GM23248 (cell line): Measurements from ENCODE around the gene ZSCAN30. TPM values are rescaled to one million over a fixed set of nuclear protein-coding genes. Genes with fewer than 3 reads are reported as not detected.

ENCODE experiments used
- DNase-seq: peaks from one replicate; pipeline ENCODE4 v3.0.0-alpha.2; 2015
- H2AFZ ChIP-seq: fragments of 200-600 bp; sonication (generic); 2 replicates; pipeline ENCODE4 v1.6.1; 2016; ENCODE audit warnings: antibody characterized with exemption
- H3F3A ChIP-seq: fragments of 200-600 bp; sonication (generic); 2 replicates; pipeline ENCODE4 v1.6.1; 2016; ENCODE audit warnings: mild to moderate bottlenecking, antibody characterized with exemption, mixed run types; ENCODE audit not compliant: insufficient read depth
- H3K27ac ChIP-seq: fragments of 200-600 bp; sonication (generic); 2 replicates; pipeline ENCODE4 v1.5.1; 2016; ENCODE audit warnings: mild to moderate bottlenecking
- H3K27me3 ChIP-seq: fragments of 200-600 bp; sonication (generic); replicated peaks from 2 replicates; pipeline ENCODE4 v1.6.1; 2016; ENCODE audit warnings: mild to moderate bottlenecking; ENCODE audit not compliant: insufficient read depth
- H3K36me3 ChIP-seq: fragments of 200-600 bp; sonication (generic); 2 replicates; pipeline ENCODE4 v1.6.1; 2016; ENCODE audit warnings: low read depth, mild to moderate bottlenecking
- H3K4me1 ChIP-seq: fragments of 200-600 bp; sonication (generic); 2 replicates; pipeline ENCODE4 v1.6.1; 2016; ENCODE audit warnings: mild to moderate bottlenecking; ENCODE audit not compliant: insufficient read depth
- H3K4me2 ChIP-seq: fragments of 200-600 bp; sonication (generic); one replicate; pipeline ENCODE4 v1.6.1; 2016; ENCODE audit warnings: mild to moderate bottlenecking; ENCODE audit not compliant: unreplicated experiment
- H3K4me3 ChIP-seq: fragments of 200-600 bp; sonication (generic); 2 replicates; pipeline ENCODE4 v1.5.1; 2016; ENCODE audit warnings: mild to moderate bottlenecking
- H3K79me2 ChIP-seq: fragments of 200-600 bp; sonication (generic); 2 replicates; pipeline ENCODE4 v1.6.1; 2016; ENCODE audit warnings: mild to moderate bottlenecking; ENCODE audit not compliant: insufficient read depth
- H3K9ac ChIP-seq: fragments of 200-600 bp; sonication (generic); 2 replicates; pipeline ENCODE4 v1.6.1; 2016; ENCODE audit warnings: mild to moderate bottlenecking
- H3K9me2 ChIP-seq: fragments of 200-600 bp; sonication (generic); 2 replicates; pipeline ENCODE4 v1.6.1; 2016; ENCODE audit warnings: mixed run types, mild to moderate bottlenecking, moderate library complexity; ENCODE audit not compliant: insufficient read depth
- H3K9me3 ChIP-seq: fragments of 200-600 bp; sonication (generic); one replicate; pipeline ENCODE4 v1.6.1; 2017; ENCODE audit warnings: low read depth
- H4K20me1 ChIP-seq: fragments of 200-600 bp; sonication (generic); 2 replicates; pipeline ENCODE4 v1.6.0; 2016; ENCODE audit not compliant: insufficient read depth
- EZH2 ChIP-seq: fragments of 200-600 bp; sonication (generic); IDR thresholded peaks from 2 replicates; pipeline ENCODE4 v1.6.1; 2018; ENCODE audit warnings: antibody characterized with exemption, mild to moderate bottlenecking; ENCODE audit not compliant: insufficient read depth, poor library complexity, severe bottlenecking
- EZH2phosphoT487 ChIP-seq: fragments of 200-600 bp; sonication (generic); IDR thresholded peaks from 2 replicates; pipeline ENCODE4 v1.6.1; 2018; ENCODE audit warnings: antibody characterized with exemption, moderate library complexity, mild to moderate bottlenecking, low read depth; ENCODE audit not compliant: insufficient read depth
- WGBS, 2 experiments: methylation state at CpG; one replicate each; pipeline ENCODE4 v1.1.6; 2015 to 2017; ENCODE audit warnings: low lambda C conversion rate in 2 of 2, low coverage in 1 of 2; ENCODE audit errors: missing lambda C conversion rate in 2 of 2; 5-methylcytosine and 5-hydroxymethylcytosine counted together
- in situ Hi-C: fragments of 300-500 bp; cut with MboI; formaldehyde crosslinking; loops from 2 replicates; pipeline ENCODE4 v1.15.0; 2020
- polyA plus RNA-seq: library from polyadenylated mRNA; unstranded; fragments of >200 nt; fragmentation: Nextera tagmentation; extraction: Ambion mirVana; gene quantifications from 2 replicates; pipeline ENCODE4 v1.2.1, GENCODE V29; 2016
- total RNA-seq: library from RNA; depleted of rRNA; stranded (reverse); fragments of >200 nt; shearing (Covaris generic); gene quantifications from 2 replicates; pipeline ENCODE4 v1.2.3, GENCODE V29; 2014

ZSCAN30 gene
- total and polyA plus RNA-seq, 2 experiments from 2014 or later = 13.7 to 21.3 TPM

- peaks cover 15% of the 10 kb centered on the region for H3K4me1 ChIP-seq
- TF ChIP-seq EZH2phosphoT487 (no peak), EZH2 (no peak)
- H3K27ac ChIP-seq = no peak overlapping the region
These were observed 11.9 kb downstream of the ZSCAN30 start for GRCh38 chr18:35278085-35278484.

DNA sequence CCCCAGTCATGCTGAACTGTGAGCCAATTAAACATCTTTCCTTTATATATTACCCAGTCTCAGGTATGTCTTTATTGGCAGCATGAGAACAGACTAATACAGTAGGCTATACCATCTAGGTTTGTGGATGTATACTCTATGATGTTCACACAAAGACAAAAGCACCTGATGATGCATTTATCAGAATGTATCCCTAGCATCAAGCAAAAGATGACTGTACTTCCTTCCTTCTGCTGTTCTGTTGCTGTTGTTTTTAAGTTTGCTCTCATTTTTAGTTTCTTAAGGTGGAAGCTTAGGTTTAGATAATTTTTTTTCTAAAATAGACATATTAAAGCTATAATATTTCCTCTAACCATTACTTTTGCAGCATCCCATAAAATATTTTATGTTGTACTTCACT lies 12.4 kb downstream of the ZSCAN30 start:
- H3K9ac ChIP-seq = no peak overlapping the region
- peaks cover 10% of the 10 kb centered on the region for H3K4me1 ChIP-seq
- no peaks in the 10 kb centered on the region for H3K36me3 ChIP-seq
- DNase-seq = no peak
- H3K9me2 ChIP-seq = 0 out of 2 replicates have a peak, but pooled peaks cover 3% of the 10 kb centered on the region
- peaks cover 14% of the 10 kb centered on the region for H3F3A ChIP-seq
- no peaks in the 10 kb centered on the region for H4K20me1 ChIP-seq
- H3K9me3 ChIP-seq = no peaks in the 10 kb centered on the region
- H3K27ac ChIP-seq = no peak overlapping the region
- in situ Hi-C loops = no loop called here
- TF ChIP-seq EZH2 (no peak), EZH2phosphoT487 (no peak)
- no peaks in the 10 kb centered on the region for H3K27me3 ChIP-seq
- no peak overlapping the region for H3K4me3 ChIP-seq
- H3K79me2 ChIP-seq = peaks cover 56% of the 10 kb centered on the region
- no peak overlapping the region for H2AFZ ChIP-seq
- no peak overlapping the region for H3K4me2 ChIP-seq

More at GRCh38 chr18:35278085-35278484, 11.9 kb downstream of the ZSCAN30 start:
- H3K79me2 ChIP-seq = peaks cover 57% of the 10 kb centered on the region
- H3K9ac ChIP-seq = no peak overlapping the region
- peaks cover 19% of the 10 kb centered on the region for H3F3A ChIP-seq
- in situ Hi-C loops = no loop called here
- H3K4me2 ChIP-seq = no peak overlapping the region
- no peaks in the 10 kb centered on the region for H4K20me1 ChIP-seq
- no peaks in the 10 kb centered on the region for H3K9me3 ChIP-seq
- H3K27me3 ChIP-seq = no peaks in the 10 kb centered on the region
- DNase-seq = no peak
- no peak overlapping the region for H2AFZ ChIP-seq
- H3K9me2 ChIP-seq = 0 out of 2 replicates have a peak, but pooled peaks cover 3% of the 10 kb centered on the region
- whole genome bisulfite sequencing, 2 experiments = 89 to 90% methylated on average over 1 of the region's 1 CpG
- H3K36me3 ChIP-seq = no peaks in the 10 kb centered on the region
- H3K4me3 ChIP-seq = no peak overlapping the region

GRCh38 chr18:35276267-35276666 lies 13.8 kb downstream of the ZSCAN30 start:
- Histone ChIP-seq H3K4me1 (no peaks in the 10 kb centered on the region), H3K4me3 (no peak overlapping the region), H3F3A (peaks cover 2% of the 10 kb centered on the region; the same call in 1 of the 2 replicates), H3K9me3 (no peaks in the 10 kb centered on the region), H3K4me2 (no peak overlapping the region), H3K27ac (no peak overlapping the region), H3K36me3 (no peaks in the 10 kb centered on the region), H4K20me1 (no peaks in the 10 kb centered on the region), H3K79me2 (peaks cover 50% of the 10 kb centered on the region), H3K9me2 (0 out of 2 replicates have a peak, but pooled peaks cover 3% of the 10 kb centered on the region), H3K27me3 (no peaks in the 10 kb centered on the region), H3K9ac (no peak overlapping the region), H2AFZ (no peak overlapping the region)
- WGBS, 2 experiments = 97 to 100% methylated on average over 3 of the region's 3 CpGs
- DNase-seq = no peak
- in situ Hi-C loops = no loop called here
- TF ChIP-seq EZH2 (no peak), EZH2phosphoT487 (no peak)

- peaks cover 14% of the 10 kb centered on the region; the same call in 1 of the 2 replicates for H3K79me2 ChIP-seq
- no peak overlapping the region for H3K4me2 ChIP-seq
- no peaks in the 10 kb centered on the region for H3K9me3 ChIP-seq
- in situ Hi-C loops = no loop called here
- H2AFZ ChIP-seq = no peak overlapping the region
- H3F3A ChIP-seq = no peaks in the 10 kb centered on the region
- 0 out of 2 replicates have a peak, but pooled peaks cover 3% of the 10 kb centered on the region for H3K9me2 ChIP-seq
- no peak overlapping the region for H3K9ac ChIP-seq
- DNase-seq = no peak
- WGBS, 2 experiments = 92 to 93% methylated on average over 20 of the region's 35 CpGs
- no peak overlapping the region for H3K27ac ChIP-seq
- no peak overlapping the region for H3K4me3 ChIP-seq
- TF ChIP-seq EZH2 = no peak
- no peak for TF ChIP-seq EZH2phosphoT487
- H3K27me3 ChIP-seq = no peaks in the 10 kb centered on the region
- no peaks in the 10 kb centered on the region for H3K36me3 ChIP-seq
- H3K4me1 ChIP-seq = no peaks in the 10 kb centered on the region
- no peaks in the 10 kb centered on the region for H4K20me1 ChIP-seq
These were observed 18.4 kb downstream of the ZSCAN30 start for GRCh38 chr18:35271656-35272055.

DNA sequence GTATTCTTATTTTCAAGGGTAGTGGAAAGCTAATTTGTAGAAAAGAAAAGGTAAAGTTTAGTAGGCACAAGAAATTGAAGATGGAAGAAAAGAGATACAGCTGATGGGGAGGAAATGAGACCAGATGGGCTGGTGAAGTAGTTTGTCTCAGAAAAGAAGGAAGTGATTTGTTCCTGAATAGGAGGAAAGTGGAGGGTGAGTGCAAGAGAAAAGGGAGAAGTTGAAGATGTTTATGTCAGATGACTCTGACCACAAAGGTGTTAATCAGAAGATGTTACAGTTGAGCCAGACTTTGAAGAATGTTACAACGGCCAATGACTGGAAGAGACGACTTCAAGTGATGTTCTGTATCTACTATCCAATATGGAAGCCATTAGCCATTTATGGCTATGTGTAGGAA lies 21.2 kb downstream of the ZSCAN30 start:
- H3K27me3 ChIP-seq = no peaks in the 10 kb centered on the region
- no peak overlapping the region for H3K9ac ChIP-seq
- WGBS, 2 experiments = 75 to 85% methylated on average over 2 of the region's 2 CpGs
- H3K9me2 ChIP-seq = no peaks in the 10 kb centered on the region
- H3K4me2 ChIP-seq = no peak overlapping the region
- DNase-seq = no peak
- no peaks in the 10 kb centered on the region for H3K36me3 ChIP-seq
- no peaks in the 10 kb centered on the region for H3F3A ChIP-seq
- TF ChIP-seq EZH2phosphoT487 = no peak
- TF ChIP-seq EZH2 = no peak
- no peaks in the 10 kb centered on the region for H4K20me1 ChIP-seq
- no peaks in the 10 kb centered on the region for H3K4me1 ChIP-seq
- in situ Hi-C loops = no loop called here
- no peaks in the 10 kb centered on the region for H3K9me3 ChIP-seq
- H3K4me3 ChIP-seq = no peak overlapping the region
- H2AFZ ChIP-seq = no peak overlapping the region
- H3K79me2 ChIP-seq = peaks cover 4% of the 10 kb centered on the region; the same call in 1 of the 2 replicates
- H3K27ac ChIP-seq = no peak overlapping the region
